Tibial nerve (tissue), 4 donors: Measurements from ENCODE around the gene EMILIN2. TPM values are rescaled to one million over a fixed set of nuclear protein-coding genes. Genes with fewer than 3 reads are reported as not detected.
"Not testable (repeated sequence)": the region's sequence is repeated elsewhere in the genome, so short reads cannot be mapped to it uniquely, and the experiment has no call there.

Experiments
- DNase-seq, 2 donors: peaks; one replicate each; pipeline ENCODE4 v3.0.0-alpha.2; 2019; ENCODE audit warnings: low spot score in 2 of 2
- H3K27ac ChIP-seq, 4 donors: fragments of 200-600 bp; sonication (generic) in 3 of 4; one replicate each; pipeline ENCODE4 v1.5.1; 2017 to 2019; ENCODE audit warnings: mild to moderate bottlenecking in 1 of 4
- H3K27me3 ChIP-seq, 2 donors: fragments of 200-600 bp; sonication (generic) in 1 of 2; one replicate each; pipeline versions ENCODE4 v1.5.1 to v1.6.0; 2017 to 2019
- H3K36me3 ChIP-seq, 3 donors: fragments of 200-600 bp; sonication (generic); one replicate each; pipeline ENCODE4 v1.5.1; 2018 to 2019
- H3K4me1 ChIP-seq, 4 donors: fragments of 200-600 bp; sonication (generic) in 3 of 4; one replicate each; pipeline ENCODE4 v1.5.1; 2017 to 2019
- H3K4me3 ChIP-seq, 4 donors: fragments of 200-600 bp; sonication (generic) in 3 of 4; one replicate each; pipeline ENCODE4 v1.5.1; 2017 to 2019; ENCODE audit warnings: mild to moderate bottlenecking in 1 of 4, moderate library complexity in 1 of 4
- H3K9me3 ChIP-seq, 4 donors: fragments of 200-600 bp; sonication (generic) in 3 of 4; one replicate each; pipeline ENCODE4 v1.5.1; 2017 to 2019
- EP300 ChIP-seq, 2 donors: sonication (generic); formaldehyde crosslinking; IDR thresholded peaks; one replicate each; pipeline ENCODE4 v1.6.1; 2017; ENCODE audit warnings: antibody characterized with exemption in 2 of 2, mild to moderate bottlenecking in 1 of 2
- POLR2A ChIP-seq, 2 donors: fragments of 450-650 bp; IDR thresholded peaks; one replicate each; pipeline ENCODE4 v1.6.1; 2017; ENCODE audit warnings: antibody characterized with exemption in 2 of 2, mild to moderate bottlenecking in 2 of 2, moderate library complexity in 2 of 2
- WGBS, 2 donors: methylation state at CpG; one replicate each; pipeline ENCODE4 v1.1.5; 2018; 5-methylcytosine and 5-hydroxymethylcytosine counted together
- total RNA-seq, 4 donors: library from RNA; depleted of rRNA; stranded (reverse); fragments of >200 nt; gene quantifications; one replicate each; pipeline ENCODE4 v1.1.0, GENCODE V29; 2016
- TF ChIP-seq, protein P1 (sequence below), 5 experiments: fragments of 200-600 bp in 3 of 5; fragments of 450-650 bp in 2 of 5; sonication (generic) in 3 of 5; IDR thresholded peaks; one replicate each; pipeline ENCODE4 v1.5.1; 2016 to 2019; ENCODE audit warnings: antibody characterized with exemption in 5 of 5, mild to moderate bottlenecking in 3 of 5, moderate library complexity in 2 of 5

EMILIN2 gene
- total RNA-seq, 4 donors from 2014 or later, result 29.1 to 70.8 (median 36.3) TPM

DNA sequence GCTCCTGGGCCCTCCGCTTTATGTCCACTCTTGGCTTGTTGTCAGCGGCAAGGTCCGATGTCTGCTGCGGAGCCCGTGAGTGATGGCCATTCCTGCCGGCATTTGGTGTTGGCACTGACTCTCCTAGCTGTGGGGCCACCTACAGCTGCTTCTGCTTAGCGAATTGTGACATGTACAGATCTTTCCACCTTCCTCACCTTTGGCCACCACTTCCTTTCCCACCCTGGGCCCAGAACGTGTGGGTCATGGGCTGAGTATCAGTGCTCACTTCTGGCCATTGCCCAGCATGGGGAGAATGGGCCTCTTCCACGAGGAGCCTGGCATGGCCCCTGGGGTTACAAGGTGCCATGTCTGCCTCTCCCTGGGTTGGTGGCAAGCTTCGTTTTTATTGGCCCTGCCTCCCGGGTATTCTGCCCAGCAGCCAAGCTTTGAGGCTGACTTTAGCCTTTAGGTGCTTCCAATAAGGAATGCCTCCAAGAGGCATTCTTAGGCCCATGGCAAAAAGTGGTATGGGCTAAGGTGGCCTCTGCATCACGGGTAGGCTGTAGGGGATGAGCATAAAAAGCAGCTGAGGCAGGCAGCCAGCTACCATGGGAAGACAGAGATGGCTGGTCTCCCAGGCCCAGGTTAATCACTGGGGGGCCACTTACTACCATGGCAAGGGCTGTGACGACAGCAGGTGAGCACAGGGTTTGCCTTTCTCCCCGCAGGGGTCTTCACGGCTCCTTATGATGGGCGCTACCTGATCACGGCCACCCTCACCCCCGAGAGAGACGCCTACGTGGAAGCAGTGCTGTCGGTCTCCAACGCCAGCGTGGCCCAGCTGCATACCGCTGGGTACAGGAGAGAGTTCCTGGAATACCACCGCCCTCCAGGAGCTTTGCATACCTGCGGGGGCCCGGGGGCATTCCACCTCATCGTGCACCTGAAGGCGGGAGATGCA, 65.8 kb downstream of the EMILIN2 start:
- Histone ChIP-seq H3K36me3 (peaks cover 0 to 64% (median 0%) of the 10 kb centered on the region in 3 donors), H3K27ac (no peak overlapping the region), H3K4me1 (peaks cover 0 to 44% (median 4%) of the 10 kb centered on the region in 4 donors), H3K9me3 (no peaks in the 10 kb centered on the region), H3K4me3 (no peak overlapping the region), H3K27me3 (no peaks in the 10 kb centered on the region)
- 91 to 93% methylated on average over 20 to 28 of the region's 29 CpGs for WGBS, 2 donors
- peak in 1 of 2 donors; percentile 5 for DNase-seq
- TF ChIP-seq, protein P1, sequence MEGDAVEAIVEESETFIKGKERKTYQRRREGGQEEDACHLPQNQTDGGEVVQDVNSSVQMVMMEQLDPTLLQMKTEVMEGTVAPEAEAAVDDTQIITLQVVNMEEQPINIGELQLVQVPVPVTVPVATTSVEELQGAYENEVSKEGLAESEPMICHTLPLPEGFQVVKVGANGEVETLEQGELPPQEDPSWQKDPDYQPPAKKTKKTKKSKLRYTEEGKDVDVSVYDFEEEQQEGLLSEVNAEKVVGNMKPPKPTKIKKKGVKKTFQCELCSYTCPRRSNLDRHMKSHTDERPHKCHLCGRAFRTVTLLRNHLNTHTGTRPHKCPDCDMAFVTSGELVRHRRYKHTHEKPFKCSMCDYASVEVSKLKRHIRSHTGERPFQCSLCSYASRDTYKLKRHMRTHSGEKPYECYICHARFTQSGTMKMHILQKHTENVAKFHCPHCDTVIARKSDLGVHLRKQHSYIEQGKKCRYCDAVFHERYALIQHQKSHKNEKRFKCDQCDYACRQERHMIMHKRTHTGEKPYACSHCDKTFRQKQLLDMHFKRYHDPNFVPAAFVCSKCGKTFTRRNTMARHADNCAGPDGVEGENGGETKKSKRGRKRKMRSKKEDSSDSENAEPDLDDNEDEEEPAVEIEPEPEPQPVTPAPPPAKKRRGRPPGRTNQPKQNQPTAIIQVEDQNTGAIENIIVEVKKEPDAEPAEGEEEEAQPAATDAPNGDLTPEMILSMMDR (IDR thresholded peaks at IDR 0.05), result no peak
- no peak for TF ChIP-seq POLR2A (IDR thresholded peaks at IDR 0.05)
- no peak for TF ChIP-seq EP300 (IDR thresholded peaks at IDR 0.05)

DNA sequence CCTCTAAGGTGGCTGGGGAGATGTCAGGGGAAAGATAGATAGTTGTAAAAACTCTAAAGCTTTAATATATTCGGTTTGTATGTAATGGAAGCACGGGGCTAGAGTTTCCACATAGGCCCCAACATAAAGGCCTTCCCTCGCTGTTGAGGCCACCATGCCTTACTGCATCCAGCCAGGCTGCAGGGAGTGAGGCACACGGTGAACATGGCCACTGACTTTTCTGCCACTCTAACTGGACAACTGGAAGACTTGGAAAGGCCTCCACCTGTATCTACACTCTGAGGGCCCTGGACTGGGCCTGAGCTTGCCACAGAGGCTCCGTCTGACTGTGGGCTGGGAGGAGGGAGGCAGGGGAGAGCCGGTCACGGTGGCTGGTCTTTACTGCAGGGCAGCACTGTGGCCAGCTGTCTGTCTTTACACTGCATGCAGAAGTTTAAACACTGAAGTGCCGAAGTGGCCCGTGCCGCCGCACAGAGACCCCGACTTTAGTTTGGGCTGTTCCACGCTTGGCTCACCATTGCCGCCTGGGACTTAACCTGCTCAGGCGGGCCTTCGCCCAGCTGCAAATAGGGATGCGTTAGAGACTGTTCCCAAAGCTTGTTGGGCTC, 66.7 kb downstream of the EMILIN2 start:
- peak in 1 of 2 donors; percentile 3 for DNase-seq
- TF ChIP-seq POLR2A (IDR thresholded peaks at IDR 0.05) (no peak), EP300 (IDR thresholded peaks at IDR 0.05) (no peak)
- TF ChIP-seq, protein P1 (IDR thresholded peaks at IDR 0.05), result no peak
- Histone ChIP-seq H3K27me3 (no peaks in the 10 kb centered on the region), H3K9me3 (no peaks in the 10 kb centered on the region), H3K27ac (no peak overlapping the region), H3K36me3 (peaks cover 0 to 66% (median 0%) of the 10 kb centered on the region in 3 donors), H3K4me3 (no peak overlapping the region), H3K4me1 (peaks cover 0 to 42% (median 5%) of the 10 kb centered on the region in 4 donors)
- 68 to 76% methylated on average over 16 to 17 of the region's 17 CpGs for WGBS, 2 donors

DNA sequence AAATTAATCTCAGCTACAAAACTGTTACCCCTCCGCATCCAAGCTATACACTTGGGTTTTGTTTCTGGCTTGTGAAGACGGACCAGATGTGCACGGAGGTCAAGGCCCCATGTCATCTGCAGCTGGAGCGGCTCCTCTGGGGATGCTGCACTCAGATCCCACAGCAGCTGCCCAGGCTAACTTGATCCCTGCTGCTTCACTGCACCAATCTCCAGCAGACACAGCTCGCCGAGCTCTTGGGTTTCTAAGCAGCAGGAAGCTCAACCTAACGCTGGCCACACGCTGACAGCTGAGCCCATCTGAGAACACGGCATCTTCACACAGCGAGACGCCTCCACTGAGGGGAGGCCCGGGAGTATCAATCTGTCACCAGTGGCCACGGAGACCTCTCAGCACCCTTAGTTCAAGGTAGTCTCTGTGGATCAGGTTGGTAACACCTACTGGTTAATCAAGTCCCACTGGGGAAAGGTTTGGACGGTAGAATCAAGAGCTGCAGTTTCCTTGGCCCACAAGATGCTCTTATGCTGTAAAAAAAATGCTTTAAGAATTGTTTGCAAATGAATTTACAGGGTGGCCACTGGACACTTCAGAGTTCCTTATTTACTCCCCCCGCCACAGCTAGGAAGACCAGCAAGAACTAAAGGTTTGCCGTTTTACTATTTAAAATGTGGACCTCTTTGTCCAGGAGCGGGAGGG, 67.5 kb downstream of the EMILIN2 start:
- Histone ChIP-seq H3K9me3 (no peaks in the 10 kb centered on the region), H3K4me3 (no peak overlapping the region), H3K27me3 (no peaks in the 10 kb centered on the region), H3K36me3 (peaks cover 0 to 74% (median 4%) of the 10 kb centered on the region in 3 donors), H3K27ac (no peak overlapping the region), H3K4me1 (peaks cover 0 to 37% (median 5%) of the 10 kb centered on the region in 4 donors)
- WGBS, 2 donors, result 62 to 77% methylated on average over 17 of the region's 17 CpGs
- TF ChIP-seq, protein P1 (IDR thresholded peaks at IDR 0.05), result no peak
- TF ChIP-seq EP300 (IDR thresholded peaks at IDR 0.05) (no peak), POLR2A (IDR thresholded peaks at IDR 0.05) (no peak)
- peak in 1 of 2 donors; percentile 14 for DNase-seq

DNA sequence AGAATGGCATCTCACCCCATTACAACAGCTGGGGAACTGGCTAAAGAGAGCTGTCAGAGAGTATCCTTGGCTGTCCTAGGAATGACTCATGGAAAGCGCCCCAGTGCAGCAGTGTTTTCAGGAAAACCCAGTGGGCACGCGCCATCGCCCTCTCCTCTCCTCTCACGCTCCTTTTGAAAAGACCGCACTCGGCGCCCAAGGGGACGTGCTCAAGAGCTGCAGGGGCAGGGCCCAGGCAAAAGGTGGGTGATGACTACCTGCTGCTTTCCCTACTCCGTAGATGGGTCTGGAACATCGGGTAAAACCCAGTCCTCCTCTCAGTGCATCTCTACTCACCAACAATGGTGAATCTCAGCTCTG, 68.1 kb downstream of the EMILIN2 start:
- TF ChIP-seq, protein P1 (IDR thresholded peaks at IDR 0.05), result no peak
- TF ChIP-seq EP300 (IDR thresholded peaks at IDR 0.05) (no peak), POLR2A (IDR thresholded peaks at IDR 0.05) (no peak)
- Histone ChIP-seq H3K36me3 (peaks cover 0 to 74% (median 10%) of the 10 kb centered on the region in 3 donors), H3K9me3 (no peaks in the 10 kb centered on the region), H3K27me3 (no peaks in the 10 kb centered on the region), H3K27ac (no peak overlapping the region), H3K4me3 (no peak overlapping the region), H3K4me1 (peaks cover 0 to 37% (median 5%) of the 10 kb centered on the region in 4 donors)
- WGBS, 2 donors, result 93 to 94% methylated on average over 11 of the region's 11 CpGs
- DNase-seq, result peak in 1 of 2 donors; percentile 13

DNA sequence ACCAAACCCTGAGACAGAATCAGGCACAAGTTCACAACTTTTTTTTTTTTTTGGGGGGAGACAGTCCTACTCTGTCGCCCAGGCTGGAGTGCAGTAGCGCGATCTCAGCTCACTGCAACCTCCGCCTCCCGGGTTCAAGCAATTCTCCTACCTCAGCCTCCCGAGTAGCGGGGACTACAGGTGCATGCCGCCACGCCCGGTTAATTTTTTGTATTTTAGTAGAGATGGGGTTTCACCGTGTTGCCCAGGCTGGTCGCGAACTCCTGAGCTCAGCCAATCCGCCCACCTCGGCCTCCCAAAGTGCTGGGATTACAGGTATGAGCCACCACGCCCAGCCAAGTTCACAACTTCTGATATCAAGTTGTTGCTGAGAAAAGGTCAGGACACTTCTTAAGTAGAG, 68.7 kb downstream of the EMILIN2 start:
- Histone ChIP-seq H3K36me3 (peaks cover 0 to 74% (median 16%) of the 10 kb centered on the region in 3 donors), H3K4me1 (peaks cover 0 to 37% (median 5%) of the 10 kb centered on the region in 4 donors)
- not testable (repeated sequence) for H3K27ac ChIP-seq, H3K4me3 ChIP-seq, H3K9me3 ChIP-seq, H3K27me3 ChIP-seq
- 89 to 93% methylated on average over 16 of the region's 16 CpGs for WGBS, 2 donors
- peak in 1 of 2 donors; percentile 10 for DNase-seq
